NCI-H1092 treated with DMSO at 0.1 percent for 48 hours (cell line): ENCODE results near the gene PALM.

Source experiments
- DNase-seq: peaks from one replicate; lab custom pipeline; 2025; lab: John Stamatoyannopoulos, UW

PALM gene

DNA sequence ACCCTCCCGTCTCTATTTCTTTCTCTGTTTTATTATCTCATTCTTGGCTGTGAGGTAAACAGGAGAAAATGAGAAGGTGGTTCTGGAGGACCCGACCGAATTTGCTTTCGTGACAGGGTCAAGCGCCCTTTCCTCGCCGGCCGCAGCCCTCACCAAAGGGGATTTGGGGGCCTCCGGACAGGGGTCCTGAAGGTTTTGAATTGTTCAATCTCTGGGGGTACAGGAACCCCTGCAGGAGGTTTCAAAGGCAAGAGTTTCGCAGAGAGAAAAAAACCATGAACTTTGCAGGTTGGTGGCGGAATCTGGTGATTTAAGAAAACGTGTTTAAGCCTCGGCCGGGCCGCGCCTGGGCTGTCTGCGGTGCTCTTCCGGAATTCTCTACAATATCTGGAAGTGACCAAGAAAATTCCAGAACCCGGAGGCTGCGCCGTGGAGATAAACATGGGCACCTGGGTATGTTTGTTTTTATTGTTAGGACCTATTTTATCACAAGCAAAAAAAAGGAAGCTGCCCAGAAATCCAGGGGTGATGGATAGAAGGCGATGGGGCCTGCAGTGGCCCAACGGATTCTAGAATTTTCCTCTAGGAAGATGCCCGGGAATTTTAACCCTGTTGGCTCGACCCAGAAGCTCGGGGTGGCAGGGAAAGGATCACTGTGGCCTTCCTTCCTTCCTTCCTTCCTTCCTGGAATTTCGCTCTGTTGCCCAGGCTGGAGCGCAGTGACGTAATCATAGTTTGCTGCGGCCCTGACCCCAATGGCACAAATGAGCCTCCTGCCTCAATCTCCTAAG is 74.3 kb downstream of the PALM start:
- no peak for DNase-seq

DNA sequence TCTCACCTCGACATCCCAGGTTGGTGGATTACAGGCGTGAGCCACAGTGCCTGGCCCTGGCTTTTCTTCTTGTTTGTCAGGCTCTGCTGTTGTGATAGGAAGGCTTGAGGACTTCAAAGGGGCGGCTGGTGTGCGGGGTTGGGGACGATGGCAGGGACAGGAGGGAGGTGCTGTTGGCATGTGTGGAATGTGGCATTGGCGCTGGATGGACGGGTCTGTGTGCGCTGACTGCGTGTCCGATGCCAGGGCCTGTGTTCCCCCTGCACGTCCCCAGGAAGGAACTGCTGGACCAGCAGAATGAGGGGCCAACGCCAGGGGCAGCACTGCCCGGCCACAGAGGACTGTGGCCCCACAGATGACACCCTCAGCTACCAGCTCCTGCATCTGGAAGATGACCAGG is 75.8 kb downstream of the PALM start:
- no peak for DNase-seq

DNA sequence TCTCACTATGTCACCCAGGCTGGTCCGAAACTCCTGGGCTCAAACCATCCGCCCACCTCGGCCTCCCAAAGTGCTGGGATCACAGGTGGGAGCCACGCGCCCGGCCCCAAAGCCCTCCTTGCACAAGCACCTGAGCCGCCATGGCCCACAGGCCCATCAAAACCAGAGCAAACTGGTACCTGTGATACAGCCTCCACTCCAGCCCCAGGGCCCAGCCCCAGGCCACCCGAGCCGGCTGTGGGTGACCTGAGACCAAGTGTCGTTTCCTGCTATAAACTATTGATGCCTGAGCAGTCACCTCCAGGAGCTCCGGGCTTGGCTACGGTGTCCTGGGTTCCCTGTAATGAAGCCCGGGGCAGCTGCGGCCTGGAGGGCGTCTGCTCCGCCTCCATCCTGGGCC is 78.8 kb downstream of the PALM start:
- DNase-seq: no peak

DNA sequence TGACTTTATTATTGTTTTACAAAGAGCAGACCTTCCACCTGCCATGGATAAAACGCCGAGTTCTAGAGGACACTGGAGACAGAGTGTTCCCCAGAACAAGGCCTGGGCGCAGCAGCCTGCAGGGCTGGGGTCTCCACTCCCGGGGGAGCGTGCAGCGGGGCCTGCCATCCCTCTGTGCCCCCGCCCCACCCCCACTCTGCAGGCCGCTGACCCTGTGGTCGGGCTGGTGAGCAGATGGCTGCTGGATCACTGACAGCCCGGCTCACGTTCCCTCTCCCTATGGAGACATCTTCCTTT is 79.9 kb downstream of the PALM start:
- DNase-seq: no peak

DNA sequence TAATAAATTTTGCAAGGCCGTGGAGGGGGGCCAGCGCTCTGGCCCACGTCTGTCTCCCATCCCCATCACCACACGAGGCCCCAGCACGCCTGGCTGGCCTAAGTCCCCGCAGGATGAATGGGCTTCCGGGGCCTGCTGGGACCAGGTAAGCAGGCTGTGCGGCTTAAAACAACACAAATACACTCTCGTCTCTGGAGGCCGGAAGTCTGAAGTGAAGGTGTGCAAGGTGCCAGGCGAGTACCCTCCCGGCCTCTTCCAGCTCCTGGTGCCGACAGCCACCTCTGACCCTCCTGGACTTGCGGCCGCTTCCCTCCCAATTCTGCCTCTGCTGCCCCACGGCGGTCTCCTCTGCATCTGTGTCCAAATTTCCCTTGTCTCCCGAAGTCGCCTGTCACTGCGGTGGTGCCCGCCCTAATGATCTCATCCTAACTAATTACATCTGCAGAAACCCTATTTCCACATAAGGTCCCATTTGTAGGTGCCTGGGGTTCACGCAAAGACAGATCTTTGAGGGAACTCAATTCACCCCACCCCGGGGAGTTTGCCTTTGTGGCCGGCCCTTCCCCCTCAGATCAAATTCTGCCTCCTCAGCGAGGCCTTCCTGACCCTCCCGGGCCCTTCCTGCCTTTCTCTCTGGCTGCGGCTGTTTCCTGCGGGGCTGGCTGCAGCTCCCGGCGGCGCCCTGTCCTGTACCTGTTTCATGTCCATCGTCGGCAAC is 80.4 kb downstream of the PALM start:
- DNase-seq: no peak

DNA sequence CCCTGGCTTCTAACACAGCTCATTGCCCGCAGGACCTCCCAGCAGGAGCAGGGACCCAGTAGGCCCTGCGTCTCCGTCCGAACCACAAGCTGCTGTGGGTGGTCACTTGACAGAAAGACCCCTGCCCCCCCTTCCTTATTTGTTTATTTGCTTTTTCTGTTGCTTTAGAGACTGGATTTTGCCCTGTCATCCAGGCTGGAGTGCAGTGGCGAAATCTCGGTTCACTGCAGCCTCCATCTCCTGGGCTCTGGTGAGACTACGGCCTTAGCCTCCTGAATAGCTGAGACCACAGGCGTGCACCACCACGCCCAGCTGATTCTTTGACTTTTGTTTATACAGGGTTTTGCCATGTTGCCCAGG is 80.9 kb downstream of the PALM start:
- DNase-seq: no peak

DNA sequence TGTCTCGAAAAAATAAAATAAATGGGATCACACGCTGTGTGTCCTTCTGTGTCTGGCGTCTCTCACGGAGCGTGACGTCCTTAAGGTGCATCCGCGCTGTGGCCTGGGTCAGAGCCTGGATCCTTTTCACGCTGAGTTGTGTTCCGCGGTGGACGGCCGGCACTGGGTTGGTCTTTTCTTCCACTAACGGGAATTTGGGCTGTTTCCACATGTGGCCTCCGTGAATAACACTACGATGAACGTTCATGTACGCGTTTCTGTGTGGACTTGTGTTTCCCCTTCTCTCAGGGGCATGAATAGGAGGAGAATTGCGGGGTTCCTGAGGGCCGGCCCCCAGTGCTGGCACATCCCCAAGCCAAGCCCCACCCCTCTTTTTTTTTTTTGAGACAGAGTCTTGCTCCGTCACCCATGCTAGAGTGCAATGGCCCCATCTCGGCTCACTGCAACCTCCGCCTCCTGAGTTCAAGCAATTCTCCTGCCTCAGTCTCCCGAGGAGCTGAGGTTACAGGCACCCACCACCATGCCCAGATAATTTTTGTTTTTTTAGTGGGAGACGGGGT is 82.4 kb downstream of the PALM start:
- no peak for DNase-seq

DNA sequence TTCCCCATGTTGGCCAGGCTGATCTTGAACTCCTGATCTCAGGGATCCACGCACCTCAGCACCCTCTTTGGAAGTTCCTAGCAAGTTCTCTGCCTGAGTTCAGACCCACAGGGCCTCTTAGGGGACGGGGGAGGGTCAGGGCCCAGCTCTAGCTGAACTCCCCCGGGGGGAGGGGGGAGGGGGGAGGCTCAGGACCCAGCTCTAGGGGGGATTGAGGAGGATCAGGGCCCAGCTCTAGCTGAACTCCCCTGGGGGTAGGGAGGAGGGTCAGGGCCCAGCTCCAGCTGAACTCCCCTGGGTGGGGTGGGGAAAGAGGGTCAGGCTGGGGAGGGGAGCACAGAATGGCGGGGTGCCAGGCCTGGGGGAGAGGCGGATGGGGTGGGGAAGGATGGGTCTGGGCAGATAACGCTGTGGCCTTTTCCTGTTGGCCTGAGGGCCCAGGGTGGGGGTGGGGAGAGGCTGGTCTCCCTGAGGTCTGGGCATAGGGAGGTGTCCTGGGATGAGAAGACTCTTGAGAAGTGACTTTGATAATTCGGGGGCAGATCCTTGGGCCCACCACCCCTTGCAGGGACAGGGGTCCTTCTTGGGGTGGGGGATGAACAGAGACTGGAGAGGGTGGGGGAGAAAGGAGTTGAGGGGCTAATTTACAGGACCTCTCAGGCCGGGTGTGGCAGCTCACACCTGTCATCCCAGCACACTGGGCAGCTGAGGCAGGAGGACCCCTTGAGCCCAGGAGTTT is 83.0 kb downstream of the PALM start:
- no peak for DNase-seq

DNA sequence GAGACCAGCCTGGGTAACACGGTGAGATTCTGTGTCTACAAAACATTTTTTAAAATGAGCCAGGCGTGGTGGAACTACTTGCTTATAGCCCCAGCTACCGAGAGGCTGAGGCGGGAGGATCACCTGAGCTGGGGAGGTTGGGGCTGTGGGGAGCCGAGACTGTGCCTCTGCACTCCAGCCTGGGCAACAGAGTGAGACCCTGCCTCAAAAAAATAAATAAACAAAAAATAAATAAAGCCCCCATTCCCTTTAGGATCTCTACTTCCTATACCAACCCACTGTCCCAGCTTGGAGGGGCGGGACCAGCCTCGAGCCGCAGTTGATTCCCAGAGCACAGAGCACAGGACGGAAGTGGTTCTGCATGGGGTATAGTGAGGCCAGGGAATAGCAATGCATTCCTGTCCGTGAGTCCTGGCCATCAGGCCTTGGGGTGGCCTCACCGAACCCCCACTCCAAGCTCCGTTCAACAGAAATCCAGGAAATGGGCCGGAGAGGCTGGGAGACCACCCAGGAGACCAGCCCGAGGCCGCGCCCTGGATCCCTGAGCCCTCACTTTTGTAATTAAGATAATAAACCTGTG is 83.7 kb downstream of the PALM start:
- DNase-seq: no peak

DNA sequence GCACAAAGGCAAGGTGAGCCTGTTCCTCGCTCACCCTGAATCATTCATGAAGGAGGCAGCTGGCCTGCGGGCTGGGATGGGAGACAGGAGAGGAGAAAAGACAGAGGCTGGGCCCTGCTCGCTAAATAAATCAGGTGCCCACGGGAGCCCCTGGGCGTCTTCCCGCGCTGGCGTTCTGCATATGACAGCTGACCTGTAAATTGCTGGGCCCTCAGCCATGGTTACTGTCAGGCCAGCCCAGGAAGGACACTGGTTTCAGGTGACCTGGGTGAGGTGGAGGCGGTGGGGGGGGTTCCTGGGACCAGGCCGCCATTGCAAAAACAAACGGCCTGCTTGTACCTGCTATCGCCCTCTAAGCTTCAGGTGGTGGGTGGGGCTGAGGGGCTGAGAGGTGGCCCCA is 85.1 kb downstream of the PALM start:
- DNase-seq: no peak

DNA sequence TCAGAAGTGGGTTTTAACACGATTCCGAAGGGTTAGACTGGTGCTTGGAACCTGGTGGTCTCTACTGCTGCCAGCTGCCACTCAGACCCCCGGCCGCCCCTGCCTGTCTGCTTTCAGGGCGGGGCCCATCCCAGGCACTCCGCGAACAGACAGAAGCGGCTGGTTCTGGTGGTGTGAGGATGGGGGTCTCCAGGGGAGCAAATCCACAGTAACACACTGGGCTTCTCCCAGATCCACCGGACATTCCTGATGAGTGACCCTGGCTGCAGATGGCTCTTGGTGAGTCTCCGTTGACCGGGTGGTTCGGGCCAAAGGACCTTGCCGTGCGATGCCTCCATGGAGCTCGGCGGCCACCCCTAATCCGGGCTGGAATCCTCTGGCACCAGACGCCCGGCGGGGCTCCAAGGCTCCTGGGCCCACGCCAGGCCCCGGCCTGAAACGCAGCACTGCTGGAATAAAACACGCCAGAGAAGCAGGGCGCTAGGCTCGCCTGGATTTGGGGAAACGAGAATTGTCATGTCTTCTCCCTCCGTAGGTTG is 86.4 kb downstream of the PALM start:
- no peak for DNase-seq

DNA sequence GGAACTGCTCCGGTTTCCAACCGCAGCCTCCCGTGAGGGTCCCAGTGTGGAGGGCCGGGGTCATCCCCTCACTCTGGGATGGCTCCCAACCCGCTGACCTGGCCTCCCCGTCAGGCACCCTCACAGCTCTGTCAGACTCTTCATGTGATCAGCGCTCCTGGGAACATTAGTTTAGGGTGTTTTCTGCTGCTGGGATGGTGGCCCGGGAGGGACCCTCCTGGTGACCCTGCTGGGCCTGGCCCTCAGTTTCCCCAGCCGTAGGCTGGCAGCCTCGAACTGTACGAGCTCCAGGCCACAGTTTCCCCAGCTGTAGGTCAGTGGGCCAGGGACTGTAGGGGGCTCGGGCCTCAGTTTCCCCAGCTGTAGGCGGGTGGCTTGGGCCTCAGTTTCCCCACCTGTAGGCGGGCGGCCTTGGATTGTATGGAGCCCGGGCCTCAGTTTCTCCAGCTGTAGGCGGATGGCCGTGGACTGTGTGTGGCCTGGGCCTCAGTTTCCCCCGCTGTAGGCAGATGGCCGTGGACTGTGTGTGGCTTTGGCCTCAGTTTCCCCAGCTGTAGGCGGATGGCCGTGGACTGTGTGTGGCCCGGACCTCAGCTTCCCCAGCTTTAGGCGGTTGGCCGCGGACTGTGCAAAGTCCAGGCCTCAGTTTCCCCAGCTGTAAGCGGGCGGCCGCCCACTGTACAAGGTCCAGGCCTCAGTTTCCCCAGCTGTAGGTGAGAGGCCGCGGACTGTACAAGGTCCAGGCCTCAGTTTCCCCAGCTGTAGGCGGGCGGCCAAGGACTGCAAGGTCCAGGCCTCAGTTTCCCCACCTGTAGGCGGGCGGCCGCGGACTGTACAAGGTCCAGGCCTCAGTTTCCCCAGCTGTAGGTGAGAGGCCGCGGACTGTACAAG is 87.2 kb downstream of the PALM start:
- DNase-seq: no peak

DNA sequence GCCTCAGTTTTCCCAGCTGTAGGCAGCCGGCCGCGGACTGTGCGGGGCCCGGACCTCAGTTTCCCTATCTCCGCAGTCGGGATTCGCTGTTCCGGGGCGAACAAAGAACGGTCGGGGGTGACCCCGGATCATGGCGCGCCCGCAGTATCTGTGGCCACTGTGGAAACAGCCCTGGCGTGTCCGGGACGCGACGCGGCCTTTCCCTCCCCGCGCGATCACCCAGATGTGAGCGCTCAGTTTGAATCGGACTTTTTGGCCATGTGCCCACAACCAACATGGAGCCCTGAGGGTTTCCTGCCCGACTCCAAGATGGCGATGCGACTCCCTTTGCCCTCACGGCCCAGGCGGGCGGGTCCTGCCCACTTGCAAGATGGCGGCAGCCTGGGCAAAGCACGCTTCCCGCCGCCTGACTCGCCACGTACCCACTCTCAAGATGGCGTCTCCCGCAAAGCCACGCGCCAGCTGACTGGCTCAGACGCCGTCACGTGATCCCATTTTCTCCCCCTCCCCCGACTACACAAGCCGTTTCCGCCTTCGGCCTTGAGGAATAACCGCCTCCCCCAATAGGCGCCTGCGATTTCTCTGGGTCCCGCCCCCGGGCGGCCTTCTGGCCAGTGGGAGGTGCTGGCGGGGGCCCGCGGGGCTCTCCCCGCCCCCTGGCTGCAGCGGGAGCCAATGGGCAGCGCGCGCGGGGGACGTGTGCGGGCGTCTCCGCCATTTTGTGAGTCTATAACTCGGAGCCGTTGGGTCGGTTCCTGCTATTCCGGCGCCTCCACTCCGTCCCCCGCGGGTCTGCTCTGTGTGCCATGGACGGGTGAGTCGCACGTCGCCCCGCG is 88.2 kb downstream of the PALM start, which contains the start of gene PTBP1:
PTBP1 (plus strand) TSS at position 761 of the 836 bp plus-strand sequence; CDS start at position 807, 46 bp downstream.
- peak; percentile 100 for DNase-seq
